Central memory CD8-positive, alpha-beta T cell (primary cell): ENCODE data around the gene ZFPL1.

ENCODE experiments used
- ATAC-seq: fragments of 150-1000 bp; cut with Tn5 transposase; replicated peaks from 2 replicates; pipeline ENCODE4 v1.10.0; 2022; ENCODE audit warnings: mild to moderate bottlenecking, moderate FRiP score, moderate number of reproducible peaks; ENCODE audit not compliant: poor library complexity, severe bottlenecking; ENCODE audit errors: extremely low read depth
- DNase-seq, 2 donors: peaks; one replicate each; pipeline ENCODE4 v3.0.0; 2021; ENCODE audit warnings: low spot score in 2 of 2
- H3K27ac Mint-ChIP-seq: one replicate; pipeline ENCODE4 v1.8.0; 2022; ENCODE audit warnings: low read depth, mild to moderate bottlenecking, moderate library complexity, mixed read lengths
- H3K27me3 Mint-ChIP-seq: one replicate; pipeline ENCODE4 v1.8.0; 2022; ENCODE audit warnings: mixed read lengths
- H3K36me3 Mint-ChIP-seq: one replicate; pipeline ENCODE4 v1.8.0; 2022; ENCODE audit warnings: mild to moderate bottlenecking, moderate library complexity, mixed read lengths; ENCODE audit not compliant: insufficient read depth
- H3K4me1 Mint-ChIP-seq: one replicate; pipeline ENCODE4 v1.8.0; 2022; ENCODE audit warnings: mixed read lengths
- H3K4me3 Mint-ChIP-seq: one replicate; pipeline ENCODE4 v1.8.0; 2022; ENCODE audit warnings: mild to moderate bottlenecking, moderate library complexity, mixed read lengths
- H3K9me3 Mint-ChIP-seq: one replicate; pipeline ENCODE4 v1.8.0; 2022; ENCODE audit warnings: mixed read lengths

Gene ZFPL1

GRCh38 chr11:65124480-65125196 lies 40.6 kb downstream of the ZFPL1 start:
- Mint-ChIP-seq H3K27ac (no peak overlapping the region), H3K9me3 (no peaks in the 10 kb centered on the region), H3K4me1 (peaks cover 16% of the 10 kb centered on the region), H3K27me3 (no peaks in the 10 kb centered on the region), H3K36me3 (peaks cover 47% of the 10 kb centered on the region), H3K4me3 (peak overlapping the region; percentile 25)
- ATAC-seq (no peak), DNase-seq (no peak)

DNA sequence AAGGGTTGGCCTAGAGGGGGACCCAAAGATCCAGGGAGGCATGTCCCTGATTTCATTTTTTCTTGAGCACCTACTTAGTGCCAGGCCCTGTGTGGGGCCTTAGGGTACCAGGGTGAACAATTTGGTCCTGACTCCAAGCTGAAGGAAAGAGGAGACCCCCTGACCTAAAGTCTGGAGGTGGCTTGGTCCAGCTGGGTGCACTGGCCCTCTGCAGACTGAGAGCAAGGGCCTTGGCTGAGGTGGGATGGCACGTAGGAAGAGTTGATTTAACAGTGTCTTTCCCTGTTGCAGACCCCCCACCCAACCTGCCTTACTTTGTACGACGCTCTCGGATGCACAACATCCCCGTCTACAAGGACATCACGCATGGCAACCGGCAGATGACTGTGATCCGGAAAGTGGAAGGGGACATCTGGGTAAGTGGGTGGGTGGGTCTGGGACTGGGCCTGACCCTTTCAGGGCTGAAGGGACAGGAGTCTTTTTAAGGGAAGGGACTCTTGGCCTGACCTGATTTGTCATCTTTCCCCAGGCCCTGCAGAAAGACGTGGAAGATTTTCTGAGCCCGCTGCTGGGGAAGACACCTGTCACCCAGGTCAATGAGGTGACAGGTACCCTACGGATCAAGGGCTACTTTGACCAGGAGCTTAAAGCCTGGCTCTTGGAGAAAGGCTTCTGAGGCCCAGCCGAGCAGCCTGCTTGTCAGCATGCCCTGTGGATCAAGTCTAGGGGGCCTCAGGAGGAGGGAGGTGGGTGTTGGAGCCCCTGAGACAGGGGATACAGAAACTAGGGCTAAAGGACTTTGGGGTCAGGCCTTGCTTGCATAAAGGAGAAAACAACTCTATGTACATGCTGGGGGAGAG lies 41.4 kb downstream of the ZFPL1 start:
- Mint-ChIP-seq H3K27ac (no peak overlapping the region), H3K36me3 (peaks cover 40% of the 10 kb centered on the region)

DNA sequence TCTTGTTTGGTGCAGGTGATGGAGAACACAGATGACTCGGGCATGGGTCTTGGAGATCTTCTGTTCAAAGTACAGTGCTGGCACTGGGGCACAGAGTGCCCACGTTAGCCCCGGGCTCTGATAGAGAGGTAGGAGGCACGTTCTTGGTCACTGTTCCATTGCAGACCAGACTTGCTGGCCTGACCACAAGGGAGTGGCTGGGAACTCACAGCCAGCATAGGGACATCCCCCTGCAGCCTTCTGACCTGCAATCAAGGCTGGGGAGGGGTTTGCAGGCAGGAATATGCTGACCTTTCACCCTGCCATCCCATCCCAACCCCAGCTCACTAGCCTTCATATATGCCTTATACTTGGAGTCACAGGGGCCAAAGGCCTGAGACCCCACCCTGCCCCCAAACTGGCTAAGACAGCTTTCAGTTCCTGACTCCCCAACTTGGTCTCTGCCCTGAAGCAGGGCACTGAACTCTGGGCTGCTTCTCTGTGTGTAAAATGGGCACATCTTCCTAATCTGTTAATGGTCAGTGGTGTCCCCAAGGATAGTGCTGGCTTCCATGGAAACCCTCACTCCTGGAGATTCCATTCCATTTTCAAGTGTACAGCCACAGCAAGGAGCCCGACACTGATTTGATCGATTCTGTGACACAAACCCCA lies 42.7 kb downstream of the ZFPL1 start:
- ATAC-seq (no peak), DNase-seq (no peak)
- no peaks in the 10 kb centered on the region for H3K9me3 Mint-ChIP-seq
- H3K4me1 Mint-ChIP-seq, result peaks cover 14% of the 10 kb centered on the region
- no peak overlapping the region for H3K27ac Mint-ChIP-seq
- H3K27me3 Mint-ChIP-seq, result no peaks in the 10 kb centered on the region
- H3K4me3 Mint-ChIP-seq, result no peak overlapping the region
- H3K36me3 Mint-ChIP-seq, result peaks cover 39% of the 10 kb centered on the region

More for the DNA sequence above, 41.4 kb downstream of the ZFPL1 start:
- no peaks in the 10 kb centered on the region for H3K9me3 Mint-ChIP-seq
- DNase-seq (no peak), ATAC-seq (no peak)
- H3K4me3 Mint-ChIP-seq, result no peak overlapping the region
- H3K27me3 Mint-ChIP-seq, result no peaks in the 10 kb centered on the region
- peaks cover 16% of the 10 kb centered on the region for H3K4me1 Mint-ChIP-seq

DNA sequence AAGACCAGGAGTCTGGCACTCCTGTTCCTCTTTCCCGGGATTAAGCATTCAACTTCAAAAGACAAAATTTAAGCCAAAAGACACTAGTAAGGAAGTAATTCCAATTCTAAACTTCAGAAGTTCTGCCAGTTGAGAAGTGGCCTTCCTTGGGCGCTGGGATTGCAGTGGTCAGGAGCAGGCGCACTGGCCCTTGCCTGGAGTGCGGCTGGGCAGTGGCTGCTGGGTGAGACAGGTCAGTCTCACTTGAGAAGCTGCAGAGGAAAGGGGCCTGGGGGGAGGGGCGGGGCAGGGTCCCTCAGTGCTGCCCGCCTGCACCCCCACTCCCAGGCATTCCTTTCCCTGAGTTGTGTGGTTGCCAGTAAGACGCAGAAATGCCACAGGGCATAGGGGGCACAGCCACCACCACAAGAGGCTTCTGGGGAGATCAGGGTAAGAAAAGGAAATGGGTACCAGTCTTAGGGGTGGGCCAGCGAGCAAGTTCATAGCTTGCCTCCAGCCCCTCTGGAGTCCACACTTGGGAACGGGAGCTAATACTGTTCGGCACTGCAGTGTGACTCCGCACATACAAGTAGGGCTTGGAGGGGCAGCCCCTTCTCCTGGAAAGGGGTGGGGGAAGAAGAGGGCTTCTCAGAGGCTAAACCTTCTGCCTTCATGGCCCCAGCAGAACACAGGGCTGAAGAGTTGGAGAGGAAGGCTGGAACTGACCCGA lies 43.6 kb downstream of the ZFPL1 start:
- DNase-seq (no peak), ATAC-seq (no peak)
- H3K27me3 Mint-ChIP-seq, result no peaks in the 10 kb centered on the region
- no peak overlapping the region for H3K4me3 Mint-ChIP-seq
- H3K27ac Mint-ChIP-seq, result peak overlapping the region; percentile 51
- no peaks in the 10 kb centered on the region for H3K9me3 Mint-ChIP-seq
- H3K4me1 Mint-ChIP-seq, result peaks cover 10% of the 10 kb centered on the region
- peaks cover 33% of the 10 kb centered on the region for H3K36me3 Mint-ChIP-seq

GRCh38 chr11:65128182-65129145 lies 44.4 kb downstream of the ZFPL1 start:
- peaks cover 19% of the 10 kb centered on the region for H3K4me1 Mint-ChIP-seq
- H3K9me3 Mint-ChIP-seq, result no peaks in the 10 kb centered on the region
- no peak for ATAC-seq
- H3K4me3 Mint-ChIP-seq, result no peak overlapping the region
- no peaks in the 10 kb centered on the region for H3K27me3 Mint-ChIP-seq
- peak overlapping the region; percentile 51 for H3K27ac Mint-ChIP-seq
- no peak for DNase-seq
- peaks cover 35% of the 10 kb centered on the region for H3K36me3 Mint-ChIP-seq

DNA sequence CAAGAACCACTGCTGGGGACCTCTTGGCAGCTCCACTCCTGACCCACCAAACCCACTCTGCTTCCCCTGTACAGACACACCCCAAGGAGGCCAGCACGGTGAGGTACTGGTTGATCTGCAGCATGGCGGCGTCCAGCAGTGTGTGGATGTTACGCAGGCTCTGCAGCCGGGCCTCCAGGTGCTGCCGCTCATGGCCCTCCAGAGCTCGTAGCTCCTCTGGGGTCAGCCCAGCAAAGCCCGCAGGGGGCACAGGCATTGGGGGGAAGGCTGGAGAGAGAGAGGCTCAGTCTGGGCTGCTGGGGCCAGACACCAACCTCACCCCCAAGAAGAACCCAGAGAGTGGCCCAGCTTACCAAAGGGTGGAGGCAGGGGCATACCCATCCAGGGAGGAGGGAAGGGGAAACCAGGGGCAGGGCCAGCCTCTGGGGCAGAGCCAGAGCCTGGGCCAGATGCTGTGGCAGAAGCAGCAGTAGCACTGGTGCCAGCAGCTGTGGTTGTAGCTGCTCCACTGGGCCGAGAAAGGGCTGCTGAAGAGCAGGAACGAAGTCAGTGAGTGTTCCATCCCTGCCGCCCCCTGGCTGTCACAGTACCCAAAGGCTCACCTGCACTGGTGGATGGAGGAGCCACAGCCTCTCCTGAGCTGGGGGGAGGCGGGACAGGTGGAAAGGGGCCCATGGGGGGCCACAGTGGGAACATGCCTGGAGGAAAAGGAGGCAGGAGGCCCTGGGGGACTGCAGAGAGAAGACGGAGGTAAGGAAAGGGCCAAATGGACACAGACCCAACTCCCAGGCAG lies 45.8 kb downstream of the ZFPL1 start:
- DNase-seq (no peak), ATAC-seq (no peak)
- Mint-ChIP-seq H3K9me3 (no peaks in the 10 kb centered on the region), H3K27ac (no peak overlapping the region), H3K27me3 (no peaks in the 10 kb centered on the region), H3K36me3 (peaks cover 41% of the 10 kb centered on the region), H3K4me3 (no peak overlapping the region), H3K4me1 (peaks cover 24% of the 10 kb centered on the region)

DNA sequence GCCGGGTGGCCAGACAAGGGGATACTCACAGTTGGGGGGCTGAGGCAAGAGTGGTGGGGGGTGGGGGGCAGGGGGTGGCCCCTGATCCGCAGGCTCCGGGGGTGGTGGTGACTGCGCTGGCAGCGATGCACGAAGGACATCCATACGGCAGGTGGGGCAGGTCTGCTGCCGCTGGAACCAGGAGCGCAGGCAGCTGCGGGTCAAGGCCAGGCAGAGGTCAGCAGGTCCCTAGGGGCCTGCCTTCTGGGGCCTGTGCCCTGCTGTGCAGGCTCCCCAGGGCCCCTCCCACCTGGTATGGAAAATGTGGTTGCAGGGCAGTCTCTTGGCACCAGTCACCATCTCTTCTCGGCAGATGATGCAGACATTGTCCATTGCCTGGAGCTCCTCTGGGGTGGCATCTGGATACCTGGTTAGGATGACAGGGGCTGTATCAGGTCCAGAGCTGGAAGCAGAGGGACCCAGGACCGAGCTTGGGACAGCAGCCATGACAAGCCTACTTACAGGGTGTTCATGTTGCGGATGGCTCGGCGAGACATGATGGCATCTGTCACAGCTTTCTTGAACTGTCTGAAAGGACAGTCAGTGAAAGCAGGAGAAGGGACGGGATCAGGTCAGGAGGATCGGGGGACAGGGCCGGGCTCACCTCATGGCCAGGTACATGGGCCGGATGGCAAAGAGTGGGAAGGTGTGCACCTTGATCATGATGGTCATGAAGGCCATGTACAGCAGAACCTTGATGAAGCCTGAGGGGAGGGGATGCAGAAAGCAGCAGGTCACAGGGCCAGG lies 46.8 kb downstream of the ZFPL1 start:
- peaks cover 38% of the 10 kb centered on the region for H3K36me3 Mint-ChIP-seq
- peaks cover 34% of the 10 kb centered on the region for H3K4me1 Mint-ChIP-seq
- peak overlapping the region; percentile 72 for H3K27ac Mint-ChIP-seq
- no peak overlapping the region for H3K4me3 Mint-ChIP-seq
- H3K9me3 Mint-ChIP-seq, result no peaks in the 10 kb centered on the region
- no peaks in the 10 kb centered on the region for H3K27me3 Mint-ChIP-seq
- ATAC-seq (no peak), DNase-seq (no peak)

DNA sequence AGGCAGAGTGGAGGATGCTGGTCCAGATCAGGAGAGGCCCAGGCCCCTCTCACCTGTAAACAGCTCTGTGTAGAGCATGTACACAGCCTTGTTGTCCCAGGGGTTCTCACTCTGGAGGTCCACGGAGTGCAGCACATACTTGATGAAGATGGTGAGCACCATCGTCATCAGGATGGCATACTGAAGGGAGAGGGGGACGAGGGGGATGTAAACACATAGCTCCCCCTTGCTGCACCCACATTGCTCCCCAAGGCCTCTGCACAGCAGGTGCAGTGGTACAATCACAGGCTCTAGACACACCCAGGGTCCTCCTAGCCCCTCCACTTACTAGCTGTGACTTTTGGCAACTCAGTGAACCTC lies 47.4 kb downstream of the ZFPL1 start:
- H3K27ac Mint-ChIP-seq, result peak overlapping the region; percentile 72
- peaks cover 35% of the 10 kb centered on the region for H3K36me3 Mint-ChIP-seq
- no peak overlapping the region for H3K4me3 Mint-ChIP-seq
- no peaks in the 10 kb centered on the region for H3K27me3 Mint-ChIP-seq
- no peaks in the 10 kb centered on the region for H3K9me3 Mint-ChIP-seq
- ATAC-seq, result no peak
- no peak for DNase-seq
- H3K4me1 Mint-ChIP-seq, result peaks cover 40% of the 10 kb centered on the region

GRCh38 chr11:65131895-65132237 lies 47.8 kb downstream of the ZFPL1 start:
- Mint-ChIP-seq H3K27me3 (no peaks in the 10 kb centered on the region), H3K4me3 (peak overlapping the region; percentile 96), H3K36me3 (peaks cover 35% of the 10 kb centered on the region), H3K9me3 (no peaks in the 10 kb centered on the region), H3K4me1 (peaks cover 44% of the 10 kb centered on the region), H3K27ac (peak overlapping the region; percentile 49)
- no peak for DNase-seq
- no peak for ATAC-seq

GRCh38 chr11:65132238-65132987 lies 48.4 kb downstream of the ZFPL1 start:
- H3K4me3 Mint-ChIP-seq, result peak overlapping the region; percentile 96
- H3K27ac Mint-ChIP-seq, result peak overlapping the region; percentile 99
- H3K4me1 Mint-ChIP-seq, result peaks cover 44% of the 10 kb centered on the region
- H3K36me3 Mint-ChIP-seq, result peaks cover 33% of the 10 kb centered on the region
- no peaks in the 10 kb centered on the region for H3K9me3 Mint-ChIP-seq
- no peaks in the 10 kb centered on the region for H3K27me3 Mint-ChIP-seq
- ATAC-seq (no peak), DNase-seq (no peak)
